ENCODE data around the gene ZNF595. TPM values are rescaled to one million over a fixed set of nuclear protein-coding genes. Genes with fewer than 3 reads are reported as not detected.

ZNF595 gene
- polyA plus RNA-seq, 1 donor from 2014 or later, result 15.1 TPM

- H3F3A ChIP-seq (ENCODE audit: insufficient read depth, low read length, poor library complexity, severe bottlenecking), result peaks cover 6% of the 10 kb centered on the region
- no peak overlapping the region for H2AFZ ChIP-seq (ENCODE audit: low read depth, low read length)
- no peak for TF ChIP-seq RAD21 (conservative IDR thresholded peaks at IDR 0.05)
- no peak for TF ChIP-seq EP300 (conservative IDR thresholded peaks at IDR 0.05; ENCODE audit: poor library complexity, severe bottlenecking)
- TF ChIP-seq EZH2 (IDR thresholded peaks at IDR 0.05; ENCODE audit: borderline replicate concordance, insufficient read depth, low read length, poor library complexity, severe bottlenecking), result no peak
- no peak for TF ChIP-seq POLR2AphosphoS5 (IDR thresholded peaks at IDR 0.05)
- TF ChIP-seq TAF1 (IDR thresholded peaks at IDR 0.05; ENCODE audit: low read depth), result no peak
- TF ChIP-seq, protein P1, sequence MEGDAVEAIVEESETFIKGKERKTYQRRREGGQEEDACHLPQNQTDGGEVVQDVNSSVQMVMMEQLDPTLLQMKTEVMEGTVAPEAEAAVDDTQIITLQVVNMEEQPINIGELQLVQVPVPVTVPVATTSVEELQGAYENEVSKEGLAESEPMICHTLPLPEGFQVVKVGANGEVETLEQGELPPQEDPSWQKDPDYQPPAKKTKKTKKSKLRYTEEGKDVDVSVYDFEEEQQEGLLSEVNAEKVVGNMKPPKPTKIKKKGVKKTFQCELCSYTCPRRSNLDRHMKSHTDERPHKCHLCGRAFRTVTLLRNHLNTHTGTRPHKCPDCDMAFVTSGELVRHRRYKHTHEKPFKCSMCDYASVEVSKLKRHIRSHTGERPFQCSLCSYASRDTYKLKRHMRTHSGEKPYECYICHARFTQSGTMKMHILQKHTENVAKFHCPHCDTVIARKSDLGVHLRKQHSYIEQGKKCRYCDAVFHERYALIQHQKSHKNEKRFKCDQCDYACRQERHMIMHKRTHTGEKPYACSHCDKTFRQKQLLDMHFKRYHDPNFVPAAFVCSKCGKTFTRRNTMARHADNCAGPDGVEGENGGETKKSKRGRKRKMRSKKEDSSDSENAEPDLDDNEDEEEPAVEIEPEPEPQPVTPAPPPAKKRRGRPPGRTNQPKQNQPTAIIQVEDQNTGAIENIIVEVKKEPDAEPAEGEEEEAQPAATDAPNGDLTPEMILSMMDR (IDR thresholded peaks at IDR 0.05; ENCODE audit: poor library complexity, severe bottlenecking), result no peak
- TF ChIP-seq, protein P2, sequence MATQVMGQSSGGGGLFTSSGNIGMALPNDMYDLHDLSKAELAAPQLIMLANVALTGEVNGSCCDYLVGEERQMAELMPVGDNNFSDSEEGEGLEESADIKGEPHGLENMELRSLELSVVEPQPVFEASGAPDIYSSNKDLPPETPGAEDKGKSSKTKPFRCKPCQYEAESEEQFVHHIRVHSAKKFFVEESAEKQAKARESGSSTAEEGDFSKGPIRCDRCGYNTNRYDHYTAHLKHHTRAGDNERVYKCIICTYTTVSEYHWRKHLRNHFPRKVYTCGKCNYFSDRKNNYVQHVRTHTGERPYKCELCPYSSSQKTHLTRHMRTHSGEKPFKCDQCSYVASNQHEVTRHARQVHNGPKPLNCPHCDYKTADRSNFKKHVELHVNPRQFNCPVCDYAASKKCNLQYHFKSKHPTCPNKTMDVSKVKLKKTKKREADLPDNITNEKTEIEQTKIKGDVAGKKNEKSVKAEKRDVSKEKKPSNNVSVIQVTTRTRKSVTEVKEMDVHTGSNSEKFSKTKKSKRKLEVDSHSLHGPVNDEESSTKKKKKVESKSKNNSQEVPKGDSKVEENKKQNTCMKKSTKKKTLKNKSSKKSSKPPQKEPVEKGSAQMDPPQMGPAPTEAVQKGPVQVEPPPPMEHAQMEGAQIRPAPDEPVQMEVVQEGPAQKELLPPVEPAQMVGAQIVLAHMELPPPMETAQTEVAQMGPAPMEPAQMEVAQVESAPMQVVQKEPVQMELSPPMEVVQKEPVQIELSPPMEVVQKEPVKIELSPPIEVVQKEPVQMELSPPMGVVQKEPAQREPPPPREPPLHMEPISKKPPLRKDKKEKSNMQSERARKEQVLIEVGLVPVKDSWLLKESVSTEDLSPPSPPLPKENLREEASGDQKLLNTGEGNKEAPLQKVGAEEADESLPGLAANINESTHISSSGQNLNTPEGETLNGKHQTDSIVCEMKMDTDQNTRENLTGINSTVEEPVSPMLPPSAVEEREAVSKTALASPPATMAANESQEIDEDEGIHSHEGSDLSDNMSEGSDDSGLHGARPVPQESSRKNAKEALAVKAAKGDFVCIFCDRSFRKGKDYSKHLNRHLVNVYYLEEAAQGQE (IDR thresholded peaks at IDR 0.05; ENCODE audit: borderline replicate concordance), result no peak
- TF ChIP-seq SMC3 (conservative IDR thresholded peaks at IDR 0.05; ENCODE audit: poor library complexity), result no peak
- TF ChIP-seq MXI1 (conservative IDR thresholded peaks at IDR 0.05; ENCODE audit: poor library complexity, severe bottlenecking), result no peak
- H3K27ac ChIP-seq (ENCODE audit: low read length), result peak overlapping the region; percentile 12
- no peaks in the 10 kb centered on the region for H3K9me3 ChIP-seq (ENCODE audit: low read length)
- peak overlapping the region; percentile 96 for H3K4me2 ChIP-seq (ENCODE audit: low read length)
- peaks cover 5% of the 10 kb centered on the region for H3K36me3 ChIP-seq (ENCODE audit: insufficient read depth, low read length)
- peak overlapping the region; percentile 97 for H3K4me3 ChIP-seq (ENCODE audit: low read length)
- peaks cover 36% of the 10 kb centered on the region for H3K79me2 ChIP-seq (replicated peaks; ENCODE audit: insufficient read depth, low read length)
- H3K27me3 ChIP-seq (ENCODE audit: insufficient read depth, low read depth, low read length), result no peaks in the 10 kb centered on the region
- no peaks in the 10 kb centered on the region for H3K9me2 ChIP-seq (ENCODE audit: insufficient read depth, low read length)
- no peaks in the 10 kb centered on the region for H4K20me1 ChIP-seq (ENCODE audit: insufficient read depth)
- H3K9ac ChIP-seq (ENCODE audit: low read length), result peak overlapping the region; percentile 91
Observed at GRCh38 chr4:125833-126232, 72.7 kb downstream of the ZNF595 start.

DNA sequence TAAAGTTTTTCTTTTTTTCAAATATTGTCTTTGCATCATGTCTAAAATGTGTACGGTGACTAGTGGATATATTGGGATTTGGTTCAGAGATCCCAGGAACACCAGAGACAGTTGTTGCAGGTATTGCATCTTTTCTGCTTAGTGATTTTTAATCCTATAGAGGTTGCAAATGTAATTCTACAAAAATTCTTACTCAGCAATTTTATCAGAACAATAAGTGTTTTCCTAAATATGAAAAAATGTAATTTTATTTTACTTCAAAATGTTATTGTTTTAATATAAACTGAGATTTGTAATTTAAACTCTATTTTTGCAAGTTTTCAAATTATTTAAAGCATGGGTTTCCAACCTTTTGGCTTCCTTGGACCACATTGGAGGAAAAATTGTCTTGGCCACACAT lies 79.4 kb downstream of the ZNF595 start:
- H3K27ac ChIP-seq (ENCODE audit: low read length), result no peak overlapping the region
- no peaks in the 10 kb centered on the region for H3K9me2 ChIP-seq (ENCODE audit: insufficient read depth, low read length)
- H3K36me3 ChIP-seq (ENCODE audit: insufficient read depth, low read length), result peaks cover 28% of the 10 kb centered on the region
- H3K9me3 ChIP-seq (ENCODE audit: low read length), result peaks cover 16% of the 10 kb centered on the region
- H3K4me2 ChIP-seq (ENCODE audit: low read length), result no peak overlapping the region
- no peaks in the 10 kb centered on the region for H3F3A ChIP-seq (ENCODE audit: insufficient read depth, low read length, poor library complexity, severe bottlenecking)
- no peak overlapping the region for H3K9ac ChIP-seq (ENCODE audit: low read length)
- H3K27me3 ChIP-seq (ENCODE audit: insufficient read depth, low read depth, low read length), result no peaks in the 10 kb centered on the region
- H4K20me1 ChIP-seq (ENCODE audit: insufficient read depth), result no peaks in the 10 kb centered on the region
- H2AFZ ChIP-seq (ENCODE audit: low read depth, low read length), result no peak overlapping the region
- TF ChIP-seq RAD21 (conservative IDR thresholded peaks at IDR 0.05) (no peak), POLR2AphosphoS5 (IDR thresholded peaks at IDR 0.05) (no peak), EP300 (conservative IDR thresholded peaks at IDR 0.05; ENCODE audit: poor library complexity, severe bottlenecking) (no peak), TAF1 (IDR thresholded peaks at IDR 0.05; ENCODE audit: low read depth) (no peak), MXI1 (conservative IDR thresholded peaks at IDR 0.05; ENCODE audit: poor library complexity, severe bottlenecking) (no peak), EZH2 (IDR thresholded peaks at IDR 0.05; ENCODE audit: borderline replicate concordance, insufficient read depth, low read length, poor library complexity, severe bottlenecking) (no peak), SMC3 (conservative IDR thresholded peaks at IDR 0.05; ENCODE audit: poor library complexity) (no peak)
- TF ChIP-seq, protein P2 (IDR thresholded peaks at IDR 0.05; ENCODE audit: borderline replicate concordance), result no peak
- TF ChIP-seq, protein P1 (IDR thresholded peaks at IDR 0.05; ENCODE audit: poor library complexity, severe bottlenecking), result no peak
- no peak overlapping the region for H3K4me3 ChIP-seq (ENCODE audit: low read length)
- peaks cover 36% of the 10 kb centered on the region for H3K79me2 ChIP-seq (replicated peaks; ENCODE audit: insufficient read depth, low read length)
